Ascending aorta (tissue), 2 donors: ENCODE measurements around the gene TMEM52. TPM values are rescaled to one million over a fixed set of nuclear protein-coding genes. Genes with fewer than 3 reads are reported as not detected.

Experiments used
- DNase-seq, 2 donors: peaks; one replicate each; pipeline ENCODE4 v3.0.0-alpha.2; 2019; ENCODE audit warnings: low spot score in 2 of 2
- H3K27ac ChIP-seq, 2 donors: fragments of 200-600 bp; sonication (generic); one replicate each; pipeline ENCODE4 v1.5.1; 2016 to 2017; ENCODE audit warnings: mild to moderate bottlenecking in 1 of 2
- H3K27me3 ChIP-seq: fragments of 200-600 bp; sonication (generic); one replicate; pipeline ENCODE4 v1.5.1; 2017
- H3K36me3 ChIP-seq, 2 donors: fragments of 200-600 bp; sonication (generic); one replicate each; pipeline ENCODE4 v1.5.1; 2016
- H3K4me1 ChIP-seq, 2 donors: fragments of 200-600 bp; sonication (generic); one replicate each; pipeline ENCODE4 v1.5.1; 2016 to 2017; ENCODE audit warnings: mild to moderate bottlenecking in 1 of 2
- H3K4me3 ChIP-seq, 2 donors: fragments of 200-600 bp; sonication (generic); one replicate each; pipeline ENCODE4 v1.5.1; 2016 to 2017; ENCODE audit warnings: mild to moderate bottlenecking in 1 of 2
- H3K9me3 ChIP-seq, 2 donors: fragments of 200-600 bp; sonication (generic); one replicate each; pipeline ENCODE4 v1.5.1; 2016
- CTCF ChIP-seq, 3 experiments: fragments of 200-600 bp in 2 of 3; fragments of 450-650 bp in 1 of 3; sonication (generic) in 2 of 3; IDR thresholded peaks; one replicate each; pipeline ENCODE4 v1.5.1; 2016 to 2019; ENCODE audit warnings: antibody characterized with exemption in 3 of 3, mild to moderate bottlenecking in 1 of 3, moderate library complexity in 1 of 3
- intact Hi-C: fragments of 100-400 bp; cut with DNase I; formaldehyde crosslinking; loops from one replicate; pipeline ENCODE4 v1.15.1; 2023
- total RNA-seq: library from RNA; depleted of rRNA; stranded (reverse); fragments of >200 nt; gene quantifications from one replicate; pipeline ENCODE4 v1.1.0, GENCODE V29; 2016

TMEM52 gene
- total RNA-seq, 1 donor from 2014 or later: not detected

DNA sequence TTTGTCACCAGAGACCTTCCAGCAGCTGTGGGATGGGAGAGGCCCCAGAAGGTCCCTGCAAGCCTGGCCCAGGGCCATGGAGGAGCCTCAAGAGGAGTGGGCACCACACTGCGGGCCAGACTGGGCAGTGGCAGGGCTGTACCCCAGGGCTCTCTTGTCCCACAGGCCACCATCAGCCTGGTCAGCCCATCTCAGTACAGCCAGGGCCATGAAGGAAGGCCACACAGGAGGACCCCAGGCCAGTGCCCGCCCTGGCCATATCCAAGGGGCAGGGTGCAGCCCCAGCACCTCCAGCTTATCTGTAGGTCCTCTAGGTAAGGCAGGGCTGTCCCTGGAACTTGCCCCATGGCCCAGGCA, 25.1 kb downstream of the TMEM52 start:
- H3K4me3 ChIP-seq: no peak overlapping the region
- no peaks in the 10 kb centered on the region for H3K9me3 ChIP-seq
- DNase-seq: no peak
- no peak for TF ChIP-seq CTCF (IDR thresholded peaks at IDR 0.05)
- intact Hi-C loops: no loop called here
- no peaks in the 10 kb centered on the region for H3K27me3 ChIP-seq
- H3K4me1 ChIP-seq: peaks cover 0 to 25% of the 10 kb centered on the region in 2 donors
- peak overlapping the region in 1 of 2 donors; percentile 18 for H3K27ac ChIP-seq
- no peaks in the 10 kb centered on the region for H3K36me3 ChIP-seq

DNA sequence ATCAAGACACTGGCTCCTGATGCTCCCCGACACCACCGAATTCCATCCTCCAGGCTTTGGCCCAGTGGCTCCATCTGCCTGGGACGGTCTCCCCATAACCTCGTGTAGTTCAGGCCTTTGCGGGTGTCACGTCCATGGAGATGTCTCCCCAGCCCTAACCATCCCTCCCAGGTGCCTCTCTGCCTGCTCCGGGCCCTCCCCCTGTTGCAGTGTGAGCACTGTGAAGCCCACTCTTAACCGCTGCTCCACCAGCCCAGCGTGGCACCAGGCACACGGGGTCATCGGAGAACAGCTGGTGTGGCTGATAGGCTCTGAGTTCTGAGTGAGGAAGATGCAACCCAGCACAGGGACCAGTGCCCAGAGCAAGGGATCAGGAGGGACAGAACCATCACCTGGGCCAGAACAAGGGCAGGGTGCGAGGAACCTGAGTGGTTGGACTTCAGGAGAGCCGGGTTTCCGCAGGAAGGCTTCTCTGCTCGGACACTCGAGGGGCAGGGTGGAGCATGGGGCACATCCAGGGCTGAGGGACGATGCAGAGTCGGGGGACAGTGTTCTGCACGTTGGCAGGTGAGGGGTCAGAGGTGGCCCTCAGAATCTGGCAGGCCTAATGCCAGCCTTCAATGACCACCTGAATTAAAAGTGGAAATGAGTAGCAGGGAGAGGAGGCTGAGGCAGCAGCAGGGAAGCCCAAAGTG, 25.6 kb downstream of the TMEM52 start:
- no peak for DNase-seq
- no peaks in the 10 kb centered on the region for H3K9me3 ChIP-seq
- H3K27ac ChIP-seq: no peak overlapping the region
- intact Hi-C loops: no loop called here
- no peaks in the 10 kb centered on the region for H3K27me3 ChIP-seq
- H3K4me3 ChIP-seq: no peak overlapping the region
- no peak for TF ChIP-seq CTCF (IDR thresholded peaks at IDR 0.05)
- H3K36me3 ChIP-seq: no peaks in the 10 kb centered on the region
- peaks cover 0 to 28% of the 10 kb centered on the region in 2 donors for H3K4me1 ChIP-seq

DNA sequence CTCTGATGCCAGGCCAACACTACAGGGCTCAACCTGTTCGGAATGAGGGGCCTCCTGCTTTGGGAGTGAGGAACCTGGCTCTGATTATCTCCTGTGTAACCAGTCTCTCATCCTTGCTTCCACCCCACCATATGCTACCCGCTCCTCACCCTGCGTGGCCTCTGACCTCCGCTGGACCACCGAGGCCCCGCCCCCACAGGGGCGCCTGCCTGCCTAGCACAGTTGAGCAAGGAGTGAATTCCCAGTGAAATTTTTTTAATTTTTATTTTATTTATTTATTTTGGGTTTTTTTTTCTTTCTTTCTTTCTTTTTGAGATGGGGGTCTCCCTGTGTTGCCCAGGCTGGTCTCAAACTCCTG, 26.3 kb downstream of the TMEM52 start:
- peak overlapping the region in 1 of 2 donors; percentile 83 for H3K4me3 ChIP-seq
- DNase-seq: no peak
- no peaks in the 10 kb centered on the region for H3K27me3 ChIP-seq
- H3K4me1 ChIP-seq: peaks cover 0 to 35% of the 10 kb centered on the region in 2 donors
- no peaks in the 10 kb centered on the region for H3K9me3 ChIP-seq
- H3K27ac ChIP-seq: peak overlapping the region; percentile 93 to 94
- intact Hi-C loops: no loop called here
- no peaks in the 10 kb centered on the region for H3K36me3 ChIP-seq
- TF ChIP-seq CTCF (IDR thresholded peaks at IDR 0.05): no peak

DNA sequence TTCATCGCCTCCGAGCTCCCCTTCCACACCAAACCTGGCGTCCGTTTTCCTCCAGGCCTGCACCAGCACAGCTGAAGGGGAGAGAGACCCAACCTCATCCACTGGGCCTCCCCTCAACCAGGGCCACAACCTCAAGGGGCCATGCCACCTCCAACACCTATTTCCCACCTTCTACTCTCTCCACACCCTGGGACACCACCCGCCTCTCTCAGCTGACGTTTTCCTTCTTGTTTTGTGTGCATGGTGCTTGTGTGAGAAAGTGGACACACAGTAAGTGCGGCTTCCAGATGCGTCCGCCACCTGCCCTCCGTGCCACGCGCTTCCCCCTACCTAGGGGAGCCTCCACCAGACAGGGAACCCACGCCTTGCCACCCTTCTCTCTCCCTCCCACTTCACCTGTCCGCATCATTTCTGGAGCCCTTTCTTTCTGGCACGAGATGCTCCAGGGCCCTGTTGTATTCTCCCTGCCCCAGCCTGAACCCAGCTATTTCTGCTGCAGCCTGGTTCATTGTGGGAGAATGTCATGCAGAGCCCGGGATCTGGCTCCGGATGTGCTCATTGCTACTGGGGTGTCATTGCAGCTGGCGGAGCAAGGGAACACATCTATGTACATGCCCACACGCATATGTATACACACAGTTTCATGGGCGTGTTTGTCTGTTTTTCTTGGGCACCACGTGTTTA, 26.9 kb downstream of the TMEM52 start:
- peak overlapping the region; percentile 93 to 94 for H3K27ac ChIP-seq
- no peak for DNase-seq
- TF ChIP-seq CTCF (IDR thresholded peaks at IDR 0.05): no peak
- H3K4me1 ChIP-seq: peaks cover 0 to 38% of the 10 kb centered on the region in 2 donors
- H3K36me3 ChIP-seq: no peaks in the 10 kb centered on the region
- intact Hi-C loops: no loop called here
- H3K27me3 ChIP-seq: no peaks in the 10 kb centered on the region
- no peaks in the 10 kb centered on the region for H3K9me3 ChIP-seq
- H3K4me3 ChIP-seq: peak overlapping the region; percentile 83 to 95

DNA sequence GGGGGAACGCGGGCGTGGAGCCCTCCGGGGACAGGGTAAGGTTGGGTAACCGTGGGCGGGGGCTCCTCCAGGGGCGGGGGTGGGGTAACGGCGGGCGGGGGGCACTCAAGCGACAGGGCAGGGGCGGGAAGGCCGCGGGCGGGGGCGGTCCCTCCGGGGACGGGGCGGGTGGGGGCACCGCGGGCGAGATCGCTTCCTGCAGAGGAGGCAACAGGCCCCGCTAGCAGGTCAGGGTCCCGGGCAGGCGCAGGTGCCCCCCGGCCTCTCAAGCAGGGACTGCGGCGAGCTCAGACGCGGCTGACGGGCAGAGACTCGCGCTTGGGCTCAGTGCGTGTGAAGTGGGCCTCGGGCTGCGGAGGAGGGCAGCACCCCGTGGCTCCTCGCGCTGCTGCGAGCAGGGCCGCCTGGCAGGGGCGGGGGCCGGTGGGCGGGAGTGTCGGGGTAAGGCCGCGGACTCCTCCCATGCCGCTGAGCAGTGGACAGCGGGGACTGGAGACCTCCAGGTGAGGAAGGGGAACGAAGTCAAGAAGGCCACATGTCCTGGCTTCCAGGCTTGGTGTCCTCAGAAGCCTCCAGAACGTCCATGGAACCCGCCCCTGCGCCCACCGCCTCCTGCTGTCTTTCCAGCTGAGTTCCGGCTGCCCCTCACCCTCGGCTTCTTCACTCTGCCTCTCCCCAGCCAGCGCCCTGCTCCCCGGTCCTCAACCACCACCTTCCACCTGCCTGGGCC, 27.6 kb downstream of the TMEM52 start:
- intact Hi-C loops: loop anchor here (1.0 to 2.0 kb wide), 4 partner anchors 18 to 113 kb away; partner anchors contain the start of gene NADK
- no peaks in the 10 kb centered on the region for H3K36me3 ChIP-seq
- peak overlapping the region; percentile 83 to 95 for H3K4me3 ChIP-seq
- H3K27me3 ChIP-seq: no peaks in the 10 kb centered on the region
- H3K27ac ChIP-seq: peak overlapping the region; percentile 93 to 94
- DNase-seq: peak in 1 of 2 donors; percentile 86
- no peaks in the 10 kb centered on the region for H3K9me3 ChIP-seq
- no peak for TF ChIP-seq CTCF (IDR thresholded peaks at IDR 0.05)
- H3K4me1 ChIP-seq: peaks cover 0 to 45% of the 10 kb centered on the region in 2 donors
